Stomach (tissue), 4 donors: ENCODE data around the gene MED13L.

ENCODE experiments used
- EP300 ChIP-seq: sonication (generic); formaldehyde crosslinking; IDR thresholded peaks from one replicate; pipeline ENCODE4 v1.6.1; 2017; ENCODE audit warnings: antibody characterized with exemption
- POLR2A ChIP-seq, 4 donors: fragments of 450-650 bp; IDR thresholded peaks; one replicate each; pipeline ENCODE4 v1.6.1; 2016; ENCODE audit warnings: antibody characterized with exemption in 4 of 4, control low read depth in 2 of 4, mild to moderate bottlenecking in 1 of 4, moderate library complexity in 1 of 4
- POLR2AphosphoS5 ChIP-seq, 3 donors: sonication (generic); formaldehyde crosslinking; IDR thresholded peaks; one replicate each; pipeline ENCODE4 v1.6.1; 2016; ENCODE audit warnings: antibody characterized with exemption in 3 of 3
- TF ChIP-seq, protein P1 (sequence below), 7 experiments: fragments of 450-650 bp in 4 of 7; fragments of 200-600 bp in 3 of 7; sonication (generic) in 3 of 7; IDR thresholded peaks; one replicate each; pipeline ENCODE4 v1.5.1; 2016 to 2019; ENCODE audit warnings: antibody characterized with exemption in 7 of 7, control low read depth in 2 of 7, mild to moderate bottlenecking in 1 of 7

DNA sequence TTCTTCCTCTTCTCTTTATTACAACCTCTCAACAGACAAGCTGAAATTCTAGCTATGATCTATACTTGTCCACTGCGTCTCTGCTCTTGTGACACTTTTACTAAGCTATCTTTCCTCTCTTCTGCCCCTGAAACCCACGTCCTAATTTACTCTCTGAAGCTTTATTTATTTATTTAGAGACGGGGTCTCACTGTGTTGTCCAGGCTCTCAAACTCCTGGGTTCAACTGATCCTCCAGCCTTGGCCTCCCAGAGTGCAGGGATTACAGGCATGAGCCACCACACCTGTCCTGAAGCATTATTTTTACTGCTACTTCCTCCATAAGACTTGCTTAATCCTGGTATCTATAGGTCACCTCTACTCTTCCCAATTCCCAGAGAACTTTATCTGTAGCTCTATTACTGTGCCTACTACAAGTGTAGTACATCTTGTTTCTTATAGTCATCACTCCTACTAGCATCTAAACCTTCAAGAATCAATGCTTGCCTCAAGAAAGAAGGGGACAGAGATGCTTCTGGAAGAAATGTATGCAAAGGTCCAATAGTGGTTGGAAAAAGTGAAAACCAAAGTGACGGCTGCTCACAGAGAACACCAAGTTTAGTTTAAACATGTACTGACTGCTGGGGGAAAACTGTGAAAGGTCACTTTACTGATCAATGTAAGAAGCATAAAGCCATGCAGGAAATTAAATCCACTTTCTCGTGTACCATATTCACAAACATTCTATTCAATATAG is 61.3 kb downstream of the MED13L start:
- TF ChIP-seq, protein P1, sequence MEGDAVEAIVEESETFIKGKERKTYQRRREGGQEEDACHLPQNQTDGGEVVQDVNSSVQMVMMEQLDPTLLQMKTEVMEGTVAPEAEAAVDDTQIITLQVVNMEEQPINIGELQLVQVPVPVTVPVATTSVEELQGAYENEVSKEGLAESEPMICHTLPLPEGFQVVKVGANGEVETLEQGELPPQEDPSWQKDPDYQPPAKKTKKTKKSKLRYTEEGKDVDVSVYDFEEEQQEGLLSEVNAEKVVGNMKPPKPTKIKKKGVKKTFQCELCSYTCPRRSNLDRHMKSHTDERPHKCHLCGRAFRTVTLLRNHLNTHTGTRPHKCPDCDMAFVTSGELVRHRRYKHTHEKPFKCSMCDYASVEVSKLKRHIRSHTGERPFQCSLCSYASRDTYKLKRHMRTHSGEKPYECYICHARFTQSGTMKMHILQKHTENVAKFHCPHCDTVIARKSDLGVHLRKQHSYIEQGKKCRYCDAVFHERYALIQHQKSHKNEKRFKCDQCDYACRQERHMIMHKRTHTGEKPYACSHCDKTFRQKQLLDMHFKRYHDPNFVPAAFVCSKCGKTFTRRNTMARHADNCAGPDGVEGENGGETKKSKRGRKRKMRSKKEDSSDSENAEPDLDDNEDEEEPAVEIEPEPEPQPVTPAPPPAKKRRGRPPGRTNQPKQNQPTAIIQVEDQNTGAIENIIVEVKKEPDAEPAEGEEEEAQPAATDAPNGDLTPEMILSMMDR (IDR thresholded peaks at IDR 0.05), result no peak
- TF ChIP-seq POLR2A (IDR thresholded peaks at IDR 0.05) (no peak), POLR2AphosphoS5 (IDR thresholded peaks at IDR 0.05) (no peak), EP300 (no peak)
